ENCODE results near the gene CT47A1. TPM values are rescaled to one million over a fixed set of nuclear protein-coding genes. Genes with fewer than 3 reads are reported as not detected.
"Not testable (repeated sequence)": the region's sequence is repeated elsewhere in the genome, so short reads cannot be mapped to it uniquely, and the experiment has no call there.

The CT47A1 gene
- total RNA-seq, result not detected in 2 replicates

GRCh38 chrX:120985660-120986059 is at the start of gene CT47A1:
Gene CT47A1, minus strand, starts transcription at chrX:120985760. Its CDS starts 231 bp downstream, at chrX:120985529.
- not testable (repeated sequence) for H3K4me3 ChIP-seq (ENCODE audit: low read depth, low read length); DNase-seq (ENCODE audit: low read depth)

GRCh38 chrX:121032531-121032930 is 47.0 kb upstream of the CT47A1 start:
- no peak for DNase-seq (ENCODE audit: low read depth)
- no peak overlapping the region for H3K4me3 ChIP-seq (ENCODE audit: low read depth, low read length)
- no peak for TF ChIP-seq CTCF (conservative IDR thresholded peaks at IDR 0.05; ENCODE audit: low read depth, low read length)

GRCh38 chrX:121030083-121030482 is 44.5 kb upstream of the CT47A1 start:
- no peak for TF ChIP-seq CTCF (conservative IDR thresholded peaks at IDR 0.05; ENCODE audit: low read depth, low read length)
- DNase-seq (ENCODE audit: low read depth), result no peak
- H3K4me3 ChIP-seq (ENCODE audit: low read depth, low read length), result no peak overlapping the region

GRCh38 chrX:121028419-121028818 is 42.9 kb upstream of the CT47A1 start:
- no peak for TF ChIP-seq CTCF (conservative IDR thresholded peaks at IDR 0.05; ENCODE audit: low read depth, low read length)
- no peak overlapping the region for H3K4me3 ChIP-seq (ENCODE audit: low read depth, low read length)
- DNase-seq (ENCODE audit: low read depth), result no peak

GRCh38 chrX:121014826-121015225 is 29.3 kb upstream of the CT47A1 start:
- no peak overlapping the region for H3K4me3 ChIP-seq (ENCODE audit: low read depth, low read length)
- no peak for DNase-seq (ENCODE audit: low read depth)
- no peak for TF ChIP-seq CTCF (conservative IDR thresholded peaks at IDR 0.05; ENCODE audit: low read depth, low read length)

GRCh38 chrX:121013897-121014455 is 28.4 kb upstream of the CT47A1 start:
- no peak for TF ChIP-seq CTCF (conservative IDR thresholded peaks at IDR 0.05; ENCODE audit: low read depth, low read length)
- no peak overlapping the region for H3K4me3 ChIP-seq (ENCODE audit: low read depth, low read length)
- no peak for DNase-seq (ENCODE audit: low read depth)

- DNase-seq (ENCODE audit: low read depth), result no peak
- no peak overlapping the region for H3K4me3 ChIP-seq (ENCODE audit: low read depth, low read length)
- TF ChIP-seq CTCF (conservative IDR thresholded peaks at IDR 0.05; ENCODE audit: low read depth, low read length), result no peak
Observed at GRCh38 chrX:121011254-121011653, 25.7 kb upstream of the CT47A1 start.
